GM19043 (cell line): ENCODE measurements around the gene DHRS7B.
"Not testable (repeated sequence)": the region's sequence is repeated elsewhere in the genome, so short reads cannot be mapped to it uniquely, and the experiment has no call there.

Source experiments
- ATAC-seq: cut with Tn5 transposase; IDR thresholded peaks from one replicate; pipeline ENCODE4 v1.9.1; 2021; ENCODE audit warnings: low read depth; ENCODE audit not compliant: unreplicated experiment

Gene DHRS7B

DNA sequence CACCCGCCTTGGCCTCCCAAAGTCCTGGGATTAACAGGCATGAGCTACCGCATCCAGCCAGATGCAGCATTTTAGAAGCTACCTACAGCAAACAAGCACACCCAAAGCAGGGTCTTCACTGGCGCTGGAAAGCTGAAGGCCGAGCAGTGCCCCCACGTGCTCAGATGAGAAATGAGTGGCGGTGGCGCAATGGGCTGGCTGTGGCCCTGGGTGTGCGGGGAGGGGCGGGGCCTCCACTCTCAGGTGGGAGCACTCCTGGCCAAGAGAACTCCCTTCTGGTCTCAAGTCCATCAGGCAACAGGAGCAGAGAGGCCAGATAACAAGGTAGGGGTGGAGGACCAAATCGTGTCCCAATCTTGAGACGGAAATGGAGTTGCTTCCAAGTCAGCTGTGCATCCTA lies 75.1 kb downstream of the DHRS7B start:
- no peak for ATAC-seq

DNA sequence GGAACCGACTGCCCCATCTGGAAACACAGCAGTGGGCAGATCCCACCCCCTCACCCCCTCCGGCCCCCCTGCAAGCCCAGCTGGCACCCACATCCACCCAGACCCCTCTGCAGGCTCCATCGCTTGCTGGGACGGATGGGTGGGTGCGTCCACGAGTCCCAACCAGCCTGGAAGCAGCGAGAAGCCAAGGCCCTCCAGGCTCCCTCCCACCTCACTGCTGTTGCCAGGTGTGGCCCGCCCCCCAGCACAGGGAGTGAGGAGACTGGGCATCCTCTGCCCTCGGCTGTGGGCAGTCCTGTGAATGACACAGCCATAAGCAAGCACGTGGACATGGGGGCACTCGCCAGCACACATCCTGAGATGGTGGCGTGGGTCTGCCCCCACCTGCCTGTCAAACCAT lies 75.7 kb downstream of the DHRS7B start:
- ATAC-seq: no peak

- ATAC-seq: no peak
Measured at GRCh38 chr17:21204935-21205334, 78.2 kb downstream of the DHRS7B start.

DNA sequence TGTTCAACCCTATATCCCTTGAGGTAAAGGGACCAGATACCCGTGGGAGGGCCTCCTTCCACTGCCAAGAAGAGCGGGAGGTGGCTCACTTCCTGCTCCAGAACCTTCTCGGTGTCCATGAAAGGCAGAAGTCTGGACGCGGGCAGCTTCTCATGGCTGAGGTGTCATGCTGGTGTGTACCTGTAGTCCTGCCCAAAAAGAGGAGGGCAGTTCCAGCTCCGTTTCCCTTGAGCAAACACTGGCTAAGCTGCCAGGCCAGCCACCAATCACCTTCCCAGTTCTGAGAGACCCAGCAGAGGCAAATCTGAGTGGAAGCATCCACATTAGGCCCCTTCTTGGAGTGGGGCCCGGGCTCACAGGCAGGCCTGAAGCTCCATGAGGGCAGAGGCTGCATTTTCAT lies 81.6 kb downstream of the DHRS7B start:
- ATAC-seq: no peak

GRCh38 chr17:21209511-21210175 lies 82.9 kb downstream of the DHRS7B start:
- ATAC-seq: no peak

- ATAC-seq: no peak
Measured at GRCh38 chr17:21210411-21211076, 83.8 kb downstream of the DHRS7B start.

DNA sequence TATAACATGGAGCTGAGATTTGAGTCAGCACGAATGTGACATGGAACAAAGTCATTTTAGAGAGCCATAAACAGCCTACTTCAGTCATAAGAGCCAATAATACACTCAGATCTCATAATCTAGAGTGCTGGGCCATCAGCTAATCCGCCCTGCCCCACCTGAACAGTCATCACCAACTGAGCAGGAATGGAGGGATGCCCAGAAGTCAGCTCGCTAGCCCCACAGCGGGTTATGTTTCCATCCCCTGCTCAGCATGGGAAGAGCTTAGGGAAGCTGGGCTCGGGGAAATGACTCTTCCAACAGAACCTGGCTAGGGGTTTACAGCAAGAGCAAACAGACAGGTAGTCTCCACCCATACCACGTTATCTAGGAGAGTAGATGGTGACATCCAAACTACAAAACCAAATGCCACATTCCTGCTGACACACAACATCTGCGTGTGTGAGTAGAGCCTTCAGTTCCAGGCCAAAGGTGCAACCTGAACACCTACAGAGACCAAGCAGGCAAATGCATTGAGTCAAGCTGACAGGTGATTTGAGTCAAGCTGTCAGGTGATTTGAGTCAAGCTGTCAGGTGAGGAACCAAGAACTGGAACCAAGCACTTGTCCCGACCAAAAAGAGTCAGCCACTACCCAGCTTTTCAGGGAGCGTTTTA lies 85.2 kb downstream of the DHRS7B start:
- ATAC-seq: no peak

- ATAC-seq: no peak
Measured at GRCh38 chr17:21212826-21213637, 86.3 kb downstream of the DHRS7B start.

DNA sequence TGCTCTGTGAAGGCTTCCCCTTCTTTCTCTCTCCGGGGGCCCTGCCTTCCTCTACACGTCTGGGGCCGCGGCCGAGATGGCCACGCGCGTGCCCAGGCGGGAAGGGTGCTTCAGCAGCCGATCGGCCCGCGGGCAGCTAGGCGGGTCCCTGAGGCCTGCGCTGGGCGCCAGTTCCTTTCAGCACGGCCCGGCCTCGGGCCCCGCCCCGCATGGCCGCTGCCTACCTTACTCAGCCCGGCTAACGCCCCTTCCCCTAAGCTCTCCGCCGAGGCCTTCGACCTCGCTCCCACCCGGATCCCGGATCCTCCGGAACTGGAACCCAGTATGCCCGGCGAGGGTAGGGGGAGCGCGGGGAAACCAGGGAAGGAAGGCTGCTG lies 86.9 kb downstream of the DHRS7B start:
- no peak for ATAC-seq

GRCh38 chr17:21214015-21214776 lies 87.4 kb downstream of the DHRS7B start, which contains the start of gene TMEM11:
Gene TMEM11 (minus strand): TSS chr17:21214161. CDS start chr17:21214152, 9 bp downstream.
- peak; percentile 82 for ATAC-seq

DNA sequence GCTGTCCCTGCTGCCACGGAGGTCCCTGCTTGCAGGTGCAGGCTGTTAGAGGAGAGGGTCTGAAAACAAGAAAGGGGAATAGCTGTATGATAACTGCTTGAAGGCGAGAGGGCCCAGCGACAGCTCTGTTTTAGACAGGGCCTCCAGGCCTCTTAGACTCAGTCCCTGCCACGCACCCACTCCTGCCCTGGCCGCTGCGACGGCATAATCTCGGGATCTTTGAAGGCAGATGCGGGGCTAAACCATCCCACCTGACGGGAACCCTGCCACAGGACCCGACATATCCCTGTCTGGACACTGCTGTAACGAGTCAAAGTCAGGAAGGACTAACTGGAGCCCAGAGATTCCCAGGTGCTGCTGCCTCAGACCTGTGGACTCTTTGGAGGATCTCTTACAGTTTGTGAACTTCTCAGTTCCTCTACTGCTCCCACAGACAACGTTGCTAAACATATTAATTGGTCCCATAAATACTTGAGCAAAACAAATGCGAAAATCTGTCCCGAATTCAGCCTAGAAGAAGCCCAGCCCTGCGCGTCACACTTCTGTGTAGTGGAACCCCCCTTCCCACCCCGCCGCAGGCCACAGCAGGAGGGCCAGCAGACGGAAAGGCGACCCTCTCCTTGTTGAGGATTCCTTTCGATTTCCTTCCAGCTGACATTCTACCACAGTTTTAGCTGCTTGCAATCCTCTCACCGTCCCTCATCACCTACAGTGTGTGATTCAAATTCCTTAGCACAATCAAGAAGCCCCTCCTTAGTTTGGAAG lies 88.2 kb downstream of the DHRS7B start:
- peak; percentile 2 for ATAC-seq

GRCh38 chr17:21215935-21216334 lies 89.2 kb downstream of the DHRS7B start:
- ATAC-seq: no peak

- ATAC-seq: no peak
Measured at GRCh38 chr17:21217346-21217745, 90.6 kb downstream of the DHRS7B start.

GRCh38 chr17:21218101-21218500 lies 91.3 kb downstream of the DHRS7B start:
- ATAC-seq: no peak

- no peak for ATAC-seq
Measured at GRCh38 chr17:21218831-21219380, 92.1 kb downstream of the DHRS7B start.

GRCh38 chr17:21223086-21223485 lies 96.3 kb downstream of the DHRS7B start:
- ATAC-seq: no peak

- ATAC-seq: not testable (repeated sequence)
Measured at GRCh38 chr17:21227277-21227676, 100.5 kb downstream of the DHRS7B start.

DNA sequence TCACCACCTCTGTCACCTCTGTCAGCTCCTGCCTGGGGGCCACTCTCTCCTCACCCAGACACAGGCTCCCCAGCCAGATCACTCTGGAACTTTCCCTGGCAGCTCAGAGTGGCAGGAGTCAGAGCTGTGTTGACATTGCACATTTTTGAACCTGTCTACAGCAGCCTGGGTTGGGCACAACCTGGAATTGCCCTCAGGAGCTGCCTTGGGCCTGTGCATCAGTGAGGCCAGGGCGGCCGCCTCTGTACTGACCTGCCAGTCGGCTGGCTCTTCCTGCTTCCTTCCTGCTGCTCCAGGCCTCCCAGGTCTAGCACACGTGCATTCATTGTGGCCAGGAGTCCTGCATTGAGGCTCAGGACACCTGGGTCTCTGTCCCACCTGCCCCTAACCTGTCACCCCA lies 101.3 kb downstream of the DHRS7B start:
- no peak for ATAC-seq

GRCh38 chr17:21228845-21229244 lies 102.1 kb downstream of the DHRS7B start:
- no peak for ATAC-seq
